Measurements from ENCODE around the gene LCK.
A peak's percentile ranks its signal among the peaks of the same experiment; 100 is the strongest.

The LCK gene

GRCh38 chr1:32241001-32241763 lies 9.9 kb upstream of the LCK start:
- no peak for TF ChIP-seq SUZ12 (IDR thresholded peaks at IDR 0.05; ENCODE audit: extremely low read depth, insufficient read depth, insufficient read length)
- no peak for TF ChIP-seq YY1 (IDR thresholded peaks at IDR 0.05; ENCODE audit: insufficient read depth, insufficient read length)
- TF ChIP-seq ZNF274 (IDR thresholded peaks at IDR 0.05; ENCODE audit: low read depth, low read length): no peak
- H3K4me1 ChIP-seq (ENCODE audit: insufficient read depth, insufficient read length): peaks cover 9% of the 10 kb centered on the region
- peaks cover 4% of the 10 kb centered on the region for H3K36me3 ChIP-seq (ENCODE audit: insufficient read depth, insufficient read length, low read length)
- DNase-seq (ENCODE audit: low read depth, low spot score): no peak
- no peaks in the 10 kb centered on the region for H3K9me3 ChIP-seq (ENCODE audit: insufficient read depth, low read length)
- H3K27me3 ChIP-seq (ENCODE audit: insufficient read depth, insufficient read length): no peaks in the 10 kb centered on the region
- H3K4me3 ChIP-seq (ENCODE audit: insufficient read length, low read depth): peak overlapping the region; percentile 68
- H3K9ac ChIP-seq (ENCODE audit: insufficient read length, low read depth): peak overlapping the region; percentile 89

- no peaks in the 10 kb centered on the region for H3K9me3 ChIP-seq (ENCODE audit: insufficient read depth, low read length)
- H3K4me1 ChIP-seq (ENCODE audit: insufficient read depth, insufficient read length): peaks cover 14% of the 10 kb centered on the region
- no peaks in the 10 kb centered on the region for H3K27me3 ChIP-seq (ENCODE audit: insufficient read depth, insufficient read length)
- DNase-seq (ENCODE audit: low read depth, low spot score): no peak
- TF ChIP-seq SUZ12 (IDR thresholded peaks at IDR 0.05; ENCODE audit: extremely low read depth, insufficient read depth, insufficient read length): no peak
- no peak for TF ChIP-seq ZNF274 (IDR thresholded peaks at IDR 0.05; ENCODE audit: low read depth, low read length)
- TF ChIP-seq YY1 (IDR thresholded peaks at IDR 0.05; ENCODE audit: insufficient read depth, insufficient read length): no peak
- H3K9ac ChIP-seq (ENCODE audit: insufficient read length, low read depth): peak overlapping the region; percentile 46
- no peak overlapping the region for H3K4me3 ChIP-seq (ENCODE audit: insufficient read length, low read depth)
- H3K36me3 ChIP-seq (ENCODE audit: insufficient read depth, insufficient read length, low read length): peaks cover 4% of the 10 kb centered on the region
Measured at GRCh38 chr1:32242341-32242851, 8.7 kb upstream of the LCK start.

- no peaks in the 10 kb centered on the region for H3K27me3 ChIP-seq (ENCODE audit: insufficient read depth, insufficient read length)
- peaks cover 42% of the 10 kb centered on the region for H3K4me1 ChIP-seq (ENCODE audit: insufficient read depth, insufficient read length)
- TF ChIP-seq ZNF274 (IDR thresholded peaks at IDR 0.05; ENCODE audit: low read depth, low read length) (no peak), YY1 (IDR thresholded peaks at IDR 0.05; ENCODE audit: insufficient read depth, insufficient read length) (no peak), SUZ12 (IDR thresholded peaks at IDR 0.05; ENCODE audit: extremely low read depth, insufficient read depth, insufficient read length) (no peak)
- H3K4me3 ChIP-seq (ENCODE audit: insufficient read length, low read depth): no peak within 1 kb of the TSS
- no peaks in the 10 kb centered on the region for H3K36me3 ChIP-seq (ENCODE audit: insufficient read depth, insufficient read length, low read length)
- DNase-seq (ENCODE audit: low read depth, low spot score): no peak
- H3K9me3 ChIP-seq (ENCODE audit: insufficient read depth, low read length): no peaks in the 10 kb centered on the region
- peak within 1 kb of the TSS; percentile 38 for H3K9ac ChIP-seq (ENCODE audit: insufficient read length, low read depth)
Measured at GRCh38 chr1:32246888-32247273, 4.2 kb upstream of the LCK start, which contains the start of gene FAM167B. TSS of gene FAM167B (plus strand) at chr1:32247222. CDS start at chr1:32247422, 200 bp downstream.

- no peak overlapping the region for H3K4me3 ChIP-seq (ENCODE audit: insufficient read length, low read depth)
- H3K4me1 ChIP-seq (ENCODE audit: insufficient read depth, insufficient read length): peaks cover 40% of the 10 kb centered on the region
- H3K9me3 ChIP-seq (ENCODE audit: insufficient read depth, low read length): no peaks in the 10 kb centered on the region
- TF ChIP-seq YY1 (IDR thresholded peaks at IDR 0.05; ENCODE audit: insufficient read depth, insufficient read length) (no peak), SUZ12 (IDR thresholded peaks at IDR 0.05; ENCODE audit: extremely low read depth, insufficient read depth, insufficient read length) (no peak), ZNF274 (IDR thresholded peaks at IDR 0.05; ENCODE audit: low read depth, low read length) (no peak)
- DNase-seq (ENCODE audit: low read depth, low spot score): no peak
- H3K27me3 ChIP-seq (ENCODE audit: insufficient read depth, insufficient read length): no peaks in the 10 kb centered on the region
- no peaks in the 10 kb centered on the region for H3K36me3 ChIP-seq (ENCODE audit: insufficient read depth, insufficient read length, low read length)
- H3K9ac ChIP-seq (ENCODE audit: insufficient read length, low read depth): peak overlapping the region; percentile 38
Measured at GRCh38 chr1:32247452-32247851, 3.6 kb upstream of the LCK start.

GRCh38 chr1:32247983-32248889 lies 2.8 kb upstream of the LCK start:
- peaks cover 38% of the 10 kb centered on the region for H3K4me1 ChIP-seq (ENCODE audit: insufficient read depth, insufficient read length)
- peak; percentile 90 for DNase-seq (ENCODE audit: low read depth, low spot score)
- no peaks in the 10 kb centered on the region for H3K9me3 ChIP-seq (ENCODE audit: insufficient read depth, low read length)
- H3K36me3 ChIP-seq (ENCODE audit: insufficient read depth, insufficient read length, low read length): no peaks in the 10 kb centered on the region
- TF ChIP-seq ZNF274 (IDR thresholded peaks at IDR 0.05; ENCODE audit: low read depth, low read length) (no peak), SUZ12 (IDR thresholded peaks at IDR 0.05; ENCODE audit: extremely low read depth, insufficient read depth, insufficient read length) (no peak), YY1 (IDR thresholded peaks at IDR 0.05; ENCODE audit: insufficient read depth, insufficient read length) (no peak)
- H3K27me3 ChIP-seq (ENCODE audit: insufficient read depth, insufficient read length): no peaks in the 10 kb centered on the region
- peak overlapping the region; percentile 53 for H3K9ac ChIP-seq (ENCODE audit: insufficient read length, low read depth)
- H3K4me3 ChIP-seq (ENCODE audit: insufficient read length, low read depth): peak overlapping the region; percentile 31

- TF ChIP-seq YY1 (IDR thresholded peaks at IDR 0.05; ENCODE audit: insufficient read depth, insufficient read length) (no peak), SUZ12 (IDR thresholded peaks at IDR 0.05; ENCODE audit: extremely low read depth, insufficient read depth, insufficient read length) (no peak), ZNF274 (IDR thresholded peaks at IDR 0.05; ENCODE audit: low read depth, low read length) (no peak)
- no peak overlapping the region for H3K4me3 ChIP-seq (ENCODE audit: insufficient read length, low read depth)
- no peaks in the 10 kb centered on the region for H3K9me3 ChIP-seq (ENCODE audit: insufficient read depth, low read length)
- DNase-seq (ENCODE audit: low read depth, low spot score): no peak
- no peaks in the 10 kb centered on the region for H3K27me3 ChIP-seq (ENCODE audit: insufficient read depth, insufficient read length)
- peak overlapping the region; percentile 23 for H3K9ac ChIP-seq (ENCODE audit: insufficient read length, low read depth)
- no peaks in the 10 kb centered on the region for H3K36me3 ChIP-seq (ENCODE audit: insufficient read depth, insufficient read length, low read length)
- H3K4me1 ChIP-seq (ENCODE audit: insufficient read depth, insufficient read length): peaks cover 38% of the 10 kb centered on the region
Measured at GRCh38 chr1:32249831-32250525, 1.1 kb upstream of the LCK start.
